Osteocyte (in vitro differentiated cells): ENCODE measurements around the gene UBA52. TPM values are rescaled to one million over a fixed set of nuclear protein-coding genes. Genes with fewer than 3 reads are reported as not detected.
A peak's percentile ranks its signal among the peaks of the same experiment; 100 is the strongest.

ENCODE experiments used
- DNase-seq: peaks from one replicate; pipeline ENCODE4 v3.0.0; 2021; ENCODE audit warnings: mixed read lengths; ENCODE audit not compliant: unreplicated experiment; ENCODE audit errors: extremely low spot score
- H3K27ac Mint-ChIP-seq: one replicate; pipeline ENCODE4 v1.8.0; 2021; ENCODE audit warnings: mild to moderate bottlenecking, mixed read lengths; ENCODE audit not compliant: unreplicated experiment
- H3K27me3 Mint-ChIP-seq: one replicate; pipeline ENCODE4 v1.8.0; 2021; ENCODE audit warnings: mixed read lengths; ENCODE audit not compliant: unreplicated experiment
- H3K36me3 Mint-ChIP-seq: one replicate; pipeline ENCODE4 v1.8.0; 2021; ENCODE audit warnings: mixed read lengths; ENCODE audit not compliant: unreplicated experiment
- H3K4me1 Mint-ChIP-seq: one replicate; pipeline ENCODE4 v1.8.0; 2021; ENCODE audit warnings: mixed read lengths; ENCODE audit not compliant: unreplicated experiment
- H3K4me3 Mint-ChIP-seq: one replicate; pipeline ENCODE4 v1.8.0; 2021; ENCODE audit warnings: mild to moderate bottlenecking, moderate library complexity, mixed read lengths; ENCODE audit not compliant: unreplicated experiment
- H3K9me3 Mint-ChIP-seq: one replicate; pipeline ENCODE4 v1.8.0; 2021; ENCODE audit warnings: mixed read lengths; ENCODE audit not compliant: unreplicated experiment
- total RNA-seq: library from RNA; stranded (reverse); gene quantifications from 2 replicates; pipeline ENCODE4 v1.2.1, GENCODE V29; 2021
- TF ChIP-seq, protein P1 (sequence below): fragments of 200-600 bp; sonication (generic); IDR thresholded peaks from 2 replicates; pipeline ENCODE4 v1.5.0; 2021; ENCODE audit warnings: antibody characterized with exemption, mild to moderate bottlenecking, moderate library complexity

UBA52 gene
- total RNA-seq, 1 donor from 2014 or later = 1,081 TPM

DNA sequence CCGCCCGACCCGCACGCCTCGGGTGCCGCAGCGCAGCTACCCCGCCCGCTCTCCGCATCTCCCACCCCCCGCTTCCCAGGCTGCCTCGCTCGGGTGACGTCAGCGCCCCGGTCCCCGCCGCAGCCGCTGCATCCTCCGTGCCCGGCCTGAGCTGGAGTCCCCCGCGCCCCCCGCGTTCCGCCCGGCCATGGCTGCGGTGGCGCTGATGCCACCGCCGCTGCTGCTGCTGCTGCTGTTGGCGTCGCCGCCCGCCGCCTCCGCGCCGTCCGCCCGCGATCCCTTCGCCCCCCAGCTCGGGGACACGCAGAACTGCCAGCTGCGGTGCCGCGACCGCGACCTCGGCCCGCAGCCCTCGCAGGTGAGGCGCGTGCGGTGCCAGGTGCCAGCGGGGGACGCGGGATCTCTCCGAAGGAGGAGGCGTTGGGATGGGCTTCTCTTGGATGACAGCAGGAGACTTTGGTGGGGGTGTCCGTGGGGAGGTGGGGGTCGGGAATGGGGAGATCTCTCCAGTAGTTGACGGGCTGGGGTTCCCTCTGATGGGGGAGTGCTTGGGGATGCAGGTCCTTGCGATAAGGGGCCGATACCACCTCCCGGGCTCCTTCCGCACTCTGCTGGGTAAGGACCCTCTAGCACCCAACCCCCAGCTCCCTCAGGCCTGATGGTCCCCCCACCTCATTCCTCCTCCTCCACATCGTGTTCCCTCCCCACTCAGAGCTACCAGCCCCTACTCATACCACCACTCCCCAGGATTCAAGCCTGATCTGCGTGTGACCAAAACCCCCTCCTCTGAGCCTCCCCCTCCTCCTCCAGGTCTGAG lies 41.3 kb downstream of the UBA52 start, which contains the start of gene TMEM59L:
TMEM59L (plus strand) TSS at position 99 of the 817 bp plus-strand sequence; CDS start at position 188, 89 bp downstream.
- peaks cover 4% of the 10 kb centered on the region for H3K36me3 Mint-ChIP-seq
- no peak within 1 kb of the TSS for H3K27ac Mint-ChIP-seq
- peak within 1 kb of the TSS; percentile 73 for H3K4me3 Mint-ChIP-seq
- TF ChIP-seq, protein P1, sequence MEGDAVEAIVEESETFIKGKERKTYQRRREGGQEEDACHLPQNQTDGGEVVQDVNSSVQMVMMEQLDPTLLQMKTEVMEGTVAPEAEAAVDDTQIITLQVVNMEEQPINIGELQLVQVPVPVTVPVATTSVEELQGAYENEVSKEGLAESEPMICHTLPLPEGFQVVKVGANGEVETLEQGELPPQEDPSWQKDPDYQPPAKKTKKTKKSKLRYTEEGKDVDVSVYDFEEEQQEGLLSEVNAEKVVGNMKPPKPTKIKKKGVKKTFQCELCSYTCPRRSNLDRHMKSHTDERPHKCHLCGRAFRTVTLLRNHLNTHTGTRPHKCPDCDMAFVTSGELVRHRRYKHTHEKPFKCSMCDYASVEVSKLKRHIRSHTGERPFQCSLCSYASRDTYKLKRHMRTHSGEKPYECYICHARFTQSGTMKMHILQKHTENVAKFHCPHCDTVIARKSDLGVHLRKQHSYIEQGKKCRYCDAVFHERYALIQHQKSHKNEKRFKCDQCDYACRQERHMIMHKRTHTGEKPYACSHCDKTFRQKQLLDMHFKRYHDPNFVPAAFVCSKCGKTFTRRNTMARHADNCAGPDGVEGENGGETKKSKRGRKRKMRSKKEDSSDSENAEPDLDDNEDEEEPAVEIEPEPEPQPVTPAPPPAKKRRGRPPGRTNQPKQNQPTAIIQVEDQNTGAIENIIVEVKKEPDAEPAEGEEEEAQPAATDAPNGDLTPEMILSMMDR = no peak
- H3K27me3 Mint-ChIP-seq = peaks cover 44% of the 10 kb centered on the region
- H3K9me3 Mint-ChIP-seq = no peaks in the 10 kb centered on the region
- H3K4me1 Mint-ChIP-seq = peaks cover 15% of the 10 kb centered on the region
- no peak for DNase-seq

DNA sequence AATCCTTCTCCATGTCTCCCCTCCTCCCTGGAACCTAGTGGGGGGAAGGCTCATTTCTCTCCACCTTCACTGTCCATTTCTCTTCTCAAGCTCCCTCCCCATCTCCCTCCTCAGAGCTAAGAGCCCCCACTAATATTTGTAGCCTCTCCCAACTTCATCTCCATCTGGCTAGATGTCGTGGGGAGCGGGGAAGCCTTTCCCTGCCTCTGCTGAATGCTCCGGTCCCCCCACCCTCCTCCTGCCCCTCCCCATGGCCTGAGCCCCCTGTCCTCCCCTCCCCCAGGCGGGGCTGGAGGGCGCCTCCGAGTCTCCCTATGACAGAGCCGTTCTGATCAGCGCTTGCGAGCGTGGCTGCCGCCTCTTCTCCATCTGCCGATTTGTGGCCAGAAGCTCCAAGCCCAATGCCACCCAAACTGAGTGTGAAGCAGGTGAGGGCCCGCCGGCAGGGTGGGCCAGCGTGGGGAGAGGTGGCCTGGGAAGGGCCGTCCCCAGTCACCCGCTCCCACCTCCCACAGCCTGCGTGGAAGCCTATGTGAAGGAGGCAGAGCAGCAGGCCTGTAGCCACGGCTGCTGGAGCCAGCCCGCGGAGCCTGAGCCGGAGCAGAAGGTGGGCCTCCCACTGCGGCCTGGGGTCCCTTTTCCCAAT lies 42.1 kb downstream of the UBA52 start:
- Mint-ChIP-seq H3K27me3 (peaks cover 37% of the 10 kb centered on the region), H3K9me3 (no peaks in the 10 kb centered on the region), H3K27ac (no peak overlapping the region), H3K4me1 (peaks cover 15% of the 10 kb centered on the region), H3K4me3 (peak overlapping the region; percentile 60), H3K36me3 (peaks cover 4% of the 10 kb centered on the region)
- TF ChIP-seq, protein P1 = no peak
- no peak for DNase-seq

GRCh38 chr19:18616023-18616422 lies 44.4 kb downstream of the UBA52 start:
- TF ChIP-seq, protein P1 = no peak
- DNase-seq = no peak
- H3K27me3 Mint-ChIP-seq = peaks cover 30% of the 10 kb centered on the region
- H3K27ac Mint-ChIP-seq = no peak overlapping the region
- peaks cover 14% of the 10 kb centered on the region for H3K4me1 Mint-ChIP-seq
- H3K36me3 Mint-ChIP-seq = no peaks in the 10 kb centered on the region
- H3K9me3 Mint-ChIP-seq = no peaks in the 10 kb centered on the region
- no peak overlapping the region for H3K4me3 Mint-ChIP-seq

GRCh38 chr19:18617562-18617961 lies 45.9 kb downstream of the UBA52 start:
- H3K27me3 Mint-ChIP-seq = peaks cover 22% of the 10 kb centered on the region
- H3K9me3 Mint-ChIP-seq = no peaks in the 10 kb centered on the region
- H3K4me3 Mint-ChIP-seq = no peak overlapping the region
- H3K4me1 Mint-ChIP-seq = peaks cover 4% of the 10 kb centered on the region
- no peaks in the 10 kb centered on the region for H3K36me3 Mint-ChIP-seq
- TF ChIP-seq, protein P1 = no peak
- no peak for DNase-seq
- H3K27ac Mint-ChIP-seq = no peak overlapping the region

- no peak for DNase-seq
- Mint-ChIP-seq H3K4me3 (no peak overlapping the region), H3K27ac (no peak overlapping the region), H3K9me3 (no peaks in the 10 kb centered on the region), H3K36me3 (no peaks in the 10 kb centered on the region), H3K27me3 (peaks cover 20% of the 10 kb centered on the region), H3K4me1 (peaks cover 2% of the 10 kb centered on the region)
- TF ChIP-seq, protein P1 = no peak
Measured at GRCh38 chr19:18618236-18618635, 46.6 kb downstream of the UBA52 start.
